Stimulated activated naive CD8-positive, alpha-beta T cell treated with anti-CD3 and anti-CD28 coated beads, Interleukin-15, Interleukin-2, amounts not matched to agents 100 U/mL and 50 U/mL, for 24 hours (primary cell): ENCODE measurements around the gene TNIP1.
A peak's percentile ranks its signal among the peaks of the same experiment; 100 is the strongest.

Experiments
- ATAC-seq: fragments of 150-1000 bp; cut with Tn5 transposase; one replicate; pipeline ENCODE4 v1.10.0; 2021
- DNase-seq: peaks from one replicate; pipeline ENCODE4 v3.0.0; 2021

The TNIP1 gene

GRCh38 chr5:151105561-151105960 lies 24.7 kb upstream of the TNIP1 start:
- DNase-seq (no peak), ATAC-seq (no peak)

GRCh38 chr5:151104795-151105194 lies 24.0 kb upstream of the TNIP1 start:
- no peak for DNase-seq
- no peak for ATAC-seq

GRCh38 chr5:151101746-151102145 lies 20.9 kb upstream of the TNIP1 start:
- no peak for ATAC-seq
- DNase-seq = no peak

- ATAC-seq = no peak
- DNase-seq = no peak
These were observed 20.3 kb upstream of the TNIP1 start for GRCh38 chr5:151101151-151101550.

- DNase-seq = no peak
- ATAC-seq = no peak
These were observed 19.8 kb upstream of the TNIP1 start for GRCh38 chr5:151100681-151101080.

- ATAC-seq (no peak), DNase-seq (no peak)
These were observed 17.9 kb upstream of the TNIP1 start for GRCh38 chr5:151098768-151099121.

- DNase-seq (peak; percentile 58), ATAC-seq (peak; percentile 59)
These were observed 17.3 kb upstream of the TNIP1 start for GRCh38 chr5:151097820-151098767.

- ATAC-seq = no peak
- no peak for DNase-seq
These were observed 16.2 kb upstream of the TNIP1 start for GRCh38 chr5:151097061-151097460.

GRCh38 chr5:151096001-151096373 lies 15.2 kb upstream of the TNIP1 start:
- no peak for ATAC-seq
- no peak for DNase-seq

GRCh38 chr5:151095341-151096000 lies 14.6 kb upstream of the TNIP1 start:
- DNase-seq = no peak

GRCh38 chr5:151094852-151095245 lies 14.0 kb upstream of the TNIP1 start:
- DNase-seq = no peak
- no peak for ATAC-seq

More at GRCh38 chr5:151095341-151096000, 14.6 kb upstream of the TNIP1 start:
- ATAC-seq = no peak

- ATAC-seq (peak; percentile 78), DNase-seq (peak; percentile 81)
These were observed 13.4 kb upstream of the TNIP1 start for GRCh38 chr5:151094030-151094851.

- DNase-seq = no peak
- no peak for ATAC-seq
These were observed 12.6 kb upstream of the TNIP1 start for GRCh38 chr5:151093476-151093889.

GRCh38 chr5:151092762-151093161 lies 11.9 kb upstream of the TNIP1 start:
- ATAC-seq = no peak
- DNase-seq = no peak

- ATAC-seq = no peak
These were observed 8.9 kb upstream of the TNIP1 start for GRCh38 chr5:151089726-151090125.

GRCh38 chr5:151088986-151089385 lies 8.2 kb upstream of the TNIP1 start:
- DNase-seq (no peak), ATAC-seq (no peak)

More at GRCh38 chr5:151089726-151090125, 8.9 kb upstream of the TNIP1 start:
- DNase-seq = no peak

- DNase-seq = no peak
- no peak for ATAC-seq
These were observed 6.7 kb upstream of the TNIP1 start for GRCh38 chr5:151087486-151087885.

- DNase-seq (peak; percentile 76), ATAC-seq (peak; percentile 89)
These were observed 6.1 kb upstream of the TNIP1 start for GRCh38 chr5:151086905-151087360.

GRCh38 chr5:151086192-151086869 lies 5.5 kb upstream of the TNIP1 start:
- ATAC-seq = no peak
- no peak for DNase-seq

GRCh38 chr5:151085517-151086041 lies 4.7 kb upstream of the TNIP1 start:
- ATAC-seq (no peak), DNase-seq (peak; percentile 47)

- ATAC-seq = no peak
- DNase-seq = no peak
These were observed 3.5 kb upstream of the TNIP1 start for GRCh38 chr5:151084363-151084762.
